HG03097 (cell line): ENCODE data around the gene PITPNC1.

ENCODE experiments used
- ATAC-seq: cut with Tn5 transposase; IDR thresholded peaks from one replicate; pipeline ENCODE4 v1.9.1; 2021; ENCODE audit not compliant: unreplicated experiment, low FRiP score

Gene PITPNC1

GRCh38 chr17:67662712-67663111 lies 285.6 kb downstream of the PITPNC1 start:
- no peak for ATAC-seq

GRCh38 chr17:67663457-67663856 lies 286.4 kb downstream of the PITPNC1 start:
- no peak for ATAC-seq

- no peak for ATAC-seq
Observed at GRCh38 chr17:67666028-67666427, 288.9 kb downstream of the PITPNC1 start.

GRCh38 chr17:67666710-67667109 lies 289.6 kb downstream of the PITPNC1 start:
- ATAC-seq, result no peak

- no peak for ATAC-seq
Observed at GRCh38 chr17:67671493-67671892, 294.4 kb downstream of the PITPNC1 start.

GRCh38 chr17:67672592-67673335 lies 295.7 kb downstream of the PITPNC1 start:
- no peak for ATAC-seq

GRCh38 chr17:67675481-67675880 lies 298.4 kb downstream of the PITPNC1 start:
- ATAC-seq, result no peak

- ATAC-seq, result no peak
Observed at GRCh38 chr17:67676305-67676704, 299.2 kb downstream of the PITPNC1 start.

GRCh38 chr17:67678414-67678813 lies 301.3 kb downstream of the PITPNC1 start:
- ATAC-seq, result no peak

GRCh38 chr17:67679225-67679624 lies 302.1 kb downstream of the PITPNC1 start:
- ATAC-seq, result no peak

- ATAC-seq, result no peak
Observed at GRCh38 chr17:67679721-67680120, 302.6 kb downstream of the PITPNC1 start.

GRCh38 chr17:67680445-67681224 lies 303.6 kb downstream of the PITPNC1 start:
- ATAC-seq, result no peak

- ATAC-seq, result no peak
Observed at GRCh38 chr17:67682196-67682595, 305.1 kb downstream of the PITPNC1 start.

- ATAC-seq, result no peak
Observed at GRCh38 chr17:67685351-67685750, 308.3 kb downstream of the PITPNC1 start.

GRCh38 chr17:67686241-67686640 lies 309.2 kb downstream of the PITPNC1 start:
- no peak for ATAC-seq

GRCh38 chr17:67687511-67687910 lies 310.4 kb downstream of the PITPNC1 start:
- ATAC-seq, result no peak

GRCh38 chr17:67689534-67690177 lies 312.6 kb downstream of the PITPNC1 start:
- ATAC-seq, result no peak

- ATAC-seq, result no peak
Observed at GRCh38 chr17:67693811-67694210, 316.7 kb downstream of the PITPNC1 start.

- ATAC-seq, result no peak
Observed at GRCh38 chr17:67696347-67696746, 319.3 kb downstream of the PITPNC1 start.

GRCh38 chr17:67696853-67697498 lies 319.9 kb downstream of the PITPNC1 start:
- no peak for ATAC-seq
